Inferior parietal cortex (tissue), 1 donor: Measurements from ENCODE around the gene CLEC6A.
"Not testable (repeated sequence)": the region's sequence is repeated elsewhere in the genome, so short reads cannot be mapped to it uniquely, and the experiment has no call there.

Experiments used
- DNase-seq: peaks from one replicate; pipeline ENCODE4 v3.0.0-alpha.2; 2016; ENCODE audit errors: extremely low spot score

Gene CLEC6A

DNA sequence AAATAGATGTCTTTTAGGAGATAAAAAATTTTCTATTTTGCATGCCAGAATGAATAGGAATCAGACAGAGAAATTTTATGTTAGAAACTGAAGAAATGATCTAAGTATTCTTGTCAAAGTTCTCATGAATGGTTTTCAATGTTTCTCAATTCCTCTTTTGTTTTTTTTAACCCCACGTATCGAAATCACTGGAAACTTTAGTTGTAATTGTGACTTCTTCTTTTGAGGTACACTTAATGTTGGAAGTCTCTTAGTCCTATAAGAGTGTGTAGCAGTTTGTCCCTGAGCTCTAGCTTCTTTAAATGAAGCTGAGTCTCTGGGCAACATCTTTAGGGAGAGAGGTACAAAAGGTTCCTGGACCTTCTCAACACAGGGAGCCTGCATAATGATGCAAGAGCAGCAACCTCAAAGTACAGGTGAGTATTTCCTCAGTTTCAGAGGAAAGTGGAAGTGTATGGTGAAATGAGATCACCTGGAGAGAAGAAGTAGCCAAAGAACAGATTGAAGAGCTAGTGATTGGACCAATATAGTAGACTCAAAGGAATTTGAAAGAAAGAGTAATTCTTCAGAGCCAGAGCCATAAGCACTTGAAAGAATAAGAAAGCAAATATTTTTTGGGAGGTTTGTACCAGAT lies at the start of gene CLEC6A:
CLEC6A (plus strand) TSS at position 236 of the 634 bp plus-strand sequence; CDS start at position 386, 150 bp downstream.
- no peak for DNase-seq

DNA sequence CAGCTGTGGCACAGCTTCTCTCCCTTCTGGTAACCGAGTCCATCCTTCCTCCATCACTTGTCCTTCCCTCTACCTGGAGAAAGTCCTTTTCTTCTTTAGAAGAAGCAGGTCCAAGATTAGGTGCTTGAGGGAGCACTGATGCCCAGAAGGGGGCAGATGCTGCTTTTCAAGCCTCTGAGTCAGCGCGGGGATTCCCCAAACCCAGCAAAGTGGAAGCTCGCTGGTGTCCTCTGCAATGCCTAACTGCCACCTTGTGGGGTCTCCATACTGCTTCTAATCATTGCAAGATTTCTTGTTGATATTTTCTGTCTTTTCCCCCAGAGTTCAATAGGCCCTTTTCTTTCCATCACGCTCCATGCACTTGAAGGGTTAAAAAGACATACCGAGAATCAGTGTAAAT lies 36.2 kb upstream of the CLEC6A start:
- not testable (repeated sequence) for DNase-seq

DNA sequence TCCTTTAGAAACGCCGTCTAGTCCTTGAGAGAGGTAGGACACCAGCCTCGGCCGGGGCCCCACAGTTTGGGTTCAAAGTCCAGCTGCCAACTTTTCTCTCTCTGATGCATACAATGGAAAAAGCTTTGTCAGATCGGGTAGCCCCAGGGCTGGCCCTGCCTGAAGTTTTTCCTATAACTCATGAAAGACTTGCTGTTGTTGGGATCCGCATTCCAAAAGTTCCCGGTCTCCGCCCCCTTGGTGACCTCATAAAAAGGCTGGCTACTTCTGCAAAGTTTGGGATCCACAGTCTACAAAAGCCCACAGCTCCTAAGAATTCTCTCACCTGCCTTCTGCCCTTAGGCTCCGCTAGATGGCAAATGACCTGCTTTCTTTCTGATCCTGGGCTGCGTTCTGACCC lies 35.3 kb upstream of the CLEC6A start:
- DNase-seq: no peak

DNA sequence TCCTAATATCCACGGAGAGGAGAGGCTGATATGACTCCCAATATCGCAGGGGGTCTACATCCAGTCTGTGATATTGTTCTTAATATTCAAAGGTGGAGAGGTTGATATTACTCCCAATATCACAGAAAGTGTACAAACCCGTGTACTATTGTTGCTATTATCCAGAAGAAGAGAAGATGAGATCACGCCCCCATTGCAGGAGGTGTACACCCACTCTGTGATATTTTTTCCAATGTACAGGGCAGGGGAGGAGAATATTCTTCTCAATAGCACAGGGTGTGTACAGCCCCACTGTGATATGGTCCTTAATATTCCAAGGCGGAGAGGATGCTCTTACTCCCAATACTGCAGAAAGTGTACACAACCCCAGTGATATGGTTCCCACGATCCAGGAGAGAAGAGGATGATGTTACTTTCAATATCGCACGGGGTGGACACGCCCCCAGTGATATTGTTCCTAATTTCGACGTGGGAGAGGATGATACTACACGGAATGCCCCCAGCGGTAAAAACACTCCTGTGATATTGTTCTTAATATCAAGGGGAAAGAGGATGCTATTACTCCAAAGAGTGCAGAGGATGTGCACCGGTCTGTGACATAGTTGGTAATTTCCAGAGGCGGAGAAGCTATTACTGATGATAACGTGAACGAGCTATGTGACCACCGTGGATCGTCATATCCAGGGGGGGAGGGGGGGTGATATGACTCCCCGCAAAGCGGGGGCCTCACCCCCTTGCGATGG lies 11.1 kb upstream of the CLEC6A start:
- not testable (repeated sequence) for DNase-seq

DNA sequence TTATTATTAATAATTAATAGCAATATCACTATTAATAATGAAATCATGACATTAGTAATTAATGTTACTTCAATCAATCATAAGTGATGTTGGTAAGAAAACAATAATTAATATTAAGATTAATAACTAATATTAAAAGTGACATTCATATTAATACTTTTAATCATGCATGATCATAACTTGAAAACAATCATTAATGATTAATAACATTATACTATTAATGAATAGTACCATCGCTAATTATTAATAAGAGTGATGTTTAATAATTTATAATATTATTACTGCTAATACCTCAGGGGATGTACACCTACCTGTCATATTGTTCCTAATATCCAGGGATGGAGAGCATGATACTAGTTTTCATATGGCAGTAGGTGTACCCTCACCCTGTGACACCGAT lies 10.0 kb upstream of the CLEC6A start:
- no peak for DNase-seq

DNA sequence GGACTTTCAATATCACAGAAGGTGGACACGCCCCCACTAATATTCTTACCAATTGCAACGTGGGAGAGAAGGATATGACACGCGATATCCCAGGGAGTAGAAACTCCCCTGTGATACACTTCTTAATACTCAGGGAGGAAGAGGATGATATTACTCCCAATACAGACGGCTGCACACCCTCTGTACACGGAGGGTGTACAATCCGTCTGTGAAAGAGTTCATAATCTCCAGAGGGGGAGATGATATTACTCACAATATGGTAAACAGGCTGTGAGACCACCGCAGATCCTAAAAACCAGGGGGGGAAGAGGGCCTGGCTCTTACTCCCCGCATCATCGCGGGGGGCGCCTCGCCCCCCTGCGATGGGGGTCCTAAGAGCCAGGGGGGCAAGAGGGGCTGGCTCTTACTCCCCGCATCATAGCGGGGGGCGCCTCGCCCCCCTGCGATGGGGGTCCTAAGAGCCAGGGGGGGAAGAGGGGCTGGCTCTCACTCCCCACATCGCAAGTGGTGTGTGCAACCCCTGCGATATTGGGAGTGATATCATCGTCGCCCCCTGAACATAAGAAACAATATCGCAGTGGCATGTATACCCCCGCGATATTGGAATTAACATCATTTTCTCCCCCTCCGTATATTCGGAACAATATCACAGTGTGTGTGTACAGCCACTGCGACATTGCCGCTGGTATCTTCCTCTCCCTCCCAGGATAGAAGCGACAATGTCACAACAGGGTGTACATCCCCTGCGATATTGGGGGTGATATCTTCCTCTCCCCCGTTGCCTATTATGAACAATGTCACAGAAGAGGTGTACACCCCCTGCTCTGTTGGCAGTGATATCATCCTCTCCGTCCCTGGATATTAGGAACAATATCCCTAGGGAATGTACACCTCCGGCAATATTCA lies 8.9 kb upstream of the CLEC6A start:
- no peak for DNase-seq

DNA sequence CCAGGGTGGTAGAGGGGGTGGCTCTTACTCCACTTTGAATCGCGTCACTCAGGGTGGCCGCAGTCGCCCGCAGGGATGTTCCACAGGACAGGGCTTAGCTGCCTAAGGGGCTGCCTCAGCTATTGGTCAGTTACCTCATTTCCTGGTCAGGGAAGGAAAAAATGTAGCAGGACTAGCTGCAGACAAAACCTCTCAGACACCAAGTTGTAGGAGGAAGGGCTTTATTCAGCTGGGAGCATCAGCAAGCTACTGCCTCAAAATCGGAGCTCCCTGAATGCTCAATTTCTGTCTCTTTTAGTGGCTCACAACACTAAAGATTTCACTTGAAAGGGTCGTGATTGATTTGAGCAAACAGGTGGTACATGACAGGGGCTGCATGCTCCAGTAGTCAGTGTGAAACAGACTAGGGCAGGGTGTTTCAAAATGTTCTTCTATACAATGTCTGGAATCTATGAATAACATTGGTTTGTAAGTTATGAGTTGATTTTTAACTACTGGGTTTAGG lies 6.4 kb upstream of the CLEC6A start:
- DNase-seq: no peak

DNA sequence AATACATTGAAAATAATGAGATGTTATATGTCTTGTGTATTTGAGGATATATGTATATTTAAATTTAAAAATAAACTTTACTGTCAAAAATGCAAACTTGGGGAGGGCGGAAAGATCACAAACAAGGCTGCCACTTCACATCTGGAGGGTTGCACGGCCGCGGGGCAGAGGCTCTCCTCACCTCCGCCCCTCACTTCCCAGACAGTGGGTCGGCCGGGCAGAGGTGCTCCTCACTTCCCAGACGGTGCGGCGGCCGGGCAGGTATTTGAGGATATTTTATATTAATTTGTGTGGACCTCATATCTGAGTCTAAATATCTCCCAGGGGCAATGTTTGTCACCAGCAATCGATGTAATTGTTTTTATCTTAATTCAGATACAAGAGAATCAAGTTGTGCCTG lies 3.7 kb upstream of the CLEC6A start:
- DNase-seq: no peak

DNA sequence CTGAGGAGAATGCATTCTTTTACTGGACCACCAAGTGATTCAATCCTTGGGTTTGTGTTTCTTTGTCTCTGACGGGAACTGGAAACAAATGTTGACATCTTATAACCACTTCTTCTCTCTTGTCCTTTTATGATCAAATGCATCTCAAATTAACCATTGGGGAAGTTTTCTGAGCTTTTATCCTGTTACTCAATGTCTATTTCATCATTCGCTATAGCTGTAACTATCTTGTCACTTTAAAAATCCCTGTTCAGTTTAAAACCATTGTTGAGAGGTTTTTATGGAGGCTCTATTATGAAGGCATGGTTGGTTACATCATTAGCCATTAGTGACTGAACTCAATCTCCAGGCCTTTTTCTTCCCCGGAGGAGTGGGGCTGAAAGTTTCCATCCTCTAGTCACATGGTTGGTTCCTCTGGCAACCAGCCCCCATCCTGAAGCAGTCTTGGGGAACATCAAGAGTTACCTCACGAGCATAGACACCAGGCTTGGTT lies 2.7 kb upstream of the CLEC6A start:
- DNase-seq: no peak

DNA sequence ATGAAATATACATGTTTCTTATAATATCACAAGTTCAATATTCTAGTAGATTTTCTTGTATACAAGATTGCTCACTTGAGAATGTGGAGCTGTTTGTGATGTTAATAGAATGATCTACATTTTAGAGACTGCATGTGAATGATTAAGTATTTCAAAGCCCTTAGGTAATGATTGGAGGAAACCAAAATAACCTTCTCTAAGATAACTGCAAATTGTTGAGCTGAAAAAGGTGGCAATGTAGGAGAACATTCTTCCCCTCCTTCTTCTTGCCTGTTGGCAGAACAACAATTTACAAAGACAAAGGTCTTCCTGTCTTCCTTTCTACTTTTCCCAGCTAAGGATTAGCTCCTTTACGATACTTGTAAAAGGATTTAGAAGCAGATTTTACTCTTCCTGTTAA lies 2.0 kb upstream of the CLEC6A start:
- no peak for DNase-seq

DNA sequence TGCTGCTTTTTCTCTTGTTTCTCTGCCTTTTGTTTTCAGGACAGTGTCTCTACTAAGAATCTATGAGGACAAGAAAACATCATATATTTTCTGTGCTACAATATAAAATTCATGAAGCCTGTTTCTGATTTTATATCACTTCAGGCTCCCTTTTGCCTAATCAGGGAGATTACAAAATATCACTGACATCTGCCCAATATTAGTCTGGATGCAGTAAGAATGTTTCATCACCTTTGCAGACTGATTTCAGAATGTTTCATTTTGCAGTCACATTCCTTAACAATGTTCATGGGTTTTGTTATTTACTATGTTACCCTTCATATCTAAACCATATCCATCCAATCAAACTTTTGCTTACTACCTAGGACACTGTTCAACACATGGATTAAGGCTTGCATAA lies 491 bp upstream of the CLEC6A start:
- DNase-seq: no peak

DNA sequence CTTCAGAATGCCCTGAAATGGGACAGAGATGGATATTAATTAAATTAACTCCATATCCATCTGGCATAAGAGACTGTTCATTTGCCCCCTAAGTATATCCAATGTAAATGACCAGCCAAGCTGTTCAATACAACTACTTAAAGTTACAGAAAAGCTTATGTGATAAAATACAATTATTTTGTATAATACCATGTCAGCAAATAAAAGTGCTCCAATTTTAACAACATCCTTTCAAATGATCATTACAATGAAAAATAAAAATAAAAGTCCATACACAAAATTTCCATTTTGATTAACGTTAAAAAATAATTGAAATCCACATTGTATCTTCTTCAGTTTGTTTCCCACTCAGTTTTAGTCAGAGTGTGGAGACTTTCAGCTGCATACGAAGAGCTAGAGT lies 5.7 kb downstream of the CLEC6A start:
- DNase-seq: no peak

DNA sequence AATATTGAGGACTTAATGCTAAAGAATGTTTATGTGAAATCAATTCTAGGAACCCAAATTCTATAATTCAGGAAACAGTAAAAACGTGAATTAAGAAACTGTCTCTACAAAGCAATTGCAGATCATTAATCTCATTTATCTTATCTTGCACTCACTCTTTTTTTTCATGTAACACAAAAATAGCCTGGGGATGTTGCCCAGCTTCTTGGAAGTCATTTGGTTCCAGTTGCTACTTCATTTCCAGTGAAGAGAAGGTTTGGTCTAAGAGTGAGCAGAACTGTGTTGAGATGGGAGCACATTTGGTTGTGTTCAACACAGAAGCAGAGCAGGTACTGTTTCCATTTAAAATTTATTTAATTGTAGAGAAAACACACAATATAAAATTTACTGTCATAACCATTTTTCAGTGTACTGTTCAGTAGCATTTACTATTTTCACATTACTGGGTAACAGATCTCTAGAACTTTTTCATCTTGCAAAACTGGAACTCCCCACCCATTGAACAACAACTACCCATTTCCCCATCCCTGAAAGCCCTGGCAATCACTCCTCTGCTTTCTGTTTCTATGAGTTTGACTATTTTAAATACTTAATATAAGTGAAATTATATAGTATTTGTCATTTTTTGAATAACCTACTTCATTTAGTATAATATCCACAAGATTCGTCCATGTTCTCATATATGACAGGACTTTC lies 9.7 kb downstream of the CLEC6A start:
- DNase-seq: no peak

DNA sequence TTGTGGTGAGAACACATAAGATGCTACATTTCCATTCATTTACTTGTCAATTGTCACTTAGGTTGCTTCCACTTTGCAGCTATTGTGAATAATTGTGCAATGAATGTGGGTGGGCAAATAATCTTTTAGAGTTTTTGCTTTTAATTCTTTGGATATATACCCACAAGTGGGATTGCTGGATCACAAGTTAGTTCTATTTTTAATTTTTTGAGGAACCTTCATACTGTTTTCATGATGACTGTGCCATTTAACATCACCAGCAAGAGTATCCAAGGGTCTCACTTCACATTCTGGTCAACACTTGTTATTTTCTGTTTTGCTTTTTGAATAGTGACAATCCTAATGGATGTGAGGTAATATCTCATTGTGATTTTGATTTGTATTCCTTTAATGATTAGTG lies 10.5 kb downstream of the CLEC6A start:
- DNase-seq: no peak

DNA sequence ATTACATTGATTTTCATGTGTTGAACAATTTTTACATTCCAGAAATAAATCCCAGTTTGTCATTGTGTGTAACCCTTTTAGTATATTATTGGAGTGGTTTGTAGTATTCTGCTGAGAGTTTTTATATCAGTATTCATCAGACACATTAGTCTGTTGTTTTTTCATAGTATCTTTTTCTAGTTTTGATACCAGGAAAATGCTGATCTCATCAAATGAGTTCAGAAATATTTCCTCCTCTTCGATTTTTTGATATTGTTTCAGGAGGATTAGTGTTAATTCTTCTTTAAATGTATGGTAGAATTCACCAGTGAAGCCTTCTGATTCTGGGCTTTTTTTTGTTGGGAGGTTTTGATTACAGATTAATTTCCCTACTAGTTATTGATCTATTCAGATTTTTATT lies 15.3 kb downstream of the CLEC6A start:
- no peak for DNase-seq

DNA sequence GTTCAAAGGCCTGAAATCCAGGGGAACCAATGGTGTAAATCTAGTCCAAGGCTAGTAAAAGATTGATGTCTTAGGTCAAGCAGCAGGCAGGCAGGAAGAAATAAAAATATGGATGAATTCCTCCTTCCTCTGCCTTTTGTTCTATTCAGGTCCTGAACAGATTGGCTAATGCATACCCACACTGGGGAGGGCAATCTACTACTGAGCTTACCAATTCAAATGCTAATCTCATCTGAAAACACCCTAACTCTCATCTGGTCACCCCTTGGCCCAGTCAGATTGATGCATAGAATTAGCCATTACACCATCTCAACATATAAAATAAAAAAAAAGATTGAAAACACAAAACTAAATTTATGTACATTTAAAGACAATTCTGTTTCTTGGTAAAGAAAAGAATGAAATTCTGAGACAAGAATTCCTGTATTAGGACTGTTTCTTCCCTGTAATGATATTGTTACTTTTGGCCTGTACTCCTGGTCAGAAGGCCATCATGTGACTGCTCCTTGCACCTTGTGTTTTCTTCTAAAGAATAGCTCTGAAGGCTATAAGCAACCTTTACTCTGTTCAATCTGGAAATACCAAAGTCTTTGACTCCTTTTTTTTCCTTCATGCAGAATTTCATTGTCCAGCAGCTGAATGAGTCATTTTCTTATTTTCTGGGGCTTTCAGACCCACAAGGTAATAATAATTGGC lies 19.9 kb downstream of the CLEC6A start:
- DNase-seq: no peak

DNA sequence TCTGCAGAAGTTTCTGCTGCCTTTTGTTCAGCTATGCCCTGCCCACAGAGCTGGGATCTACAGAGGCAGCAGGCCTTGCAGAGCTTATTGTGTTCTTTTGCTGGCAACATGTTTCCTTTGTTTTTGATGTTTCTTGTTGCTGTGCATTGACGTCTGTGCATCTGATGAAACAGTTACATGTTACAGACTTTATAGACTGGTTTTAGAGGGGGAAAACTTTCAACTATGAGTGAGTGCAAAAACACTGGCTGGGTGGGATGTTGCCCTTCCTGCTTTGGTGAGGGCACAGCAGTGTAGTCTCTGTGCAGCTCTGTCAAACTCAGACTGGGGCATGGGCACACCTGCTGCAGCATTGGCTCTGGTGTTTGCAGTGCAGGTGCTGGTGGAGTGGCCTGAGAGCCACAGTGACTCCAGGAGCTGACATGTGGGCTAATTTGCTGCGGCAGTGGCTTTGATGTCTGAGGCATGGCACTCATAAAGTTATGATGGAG lies 26.9 kb downstream of the CLEC6A start:
- no peak for DNase-seq

DNA sequence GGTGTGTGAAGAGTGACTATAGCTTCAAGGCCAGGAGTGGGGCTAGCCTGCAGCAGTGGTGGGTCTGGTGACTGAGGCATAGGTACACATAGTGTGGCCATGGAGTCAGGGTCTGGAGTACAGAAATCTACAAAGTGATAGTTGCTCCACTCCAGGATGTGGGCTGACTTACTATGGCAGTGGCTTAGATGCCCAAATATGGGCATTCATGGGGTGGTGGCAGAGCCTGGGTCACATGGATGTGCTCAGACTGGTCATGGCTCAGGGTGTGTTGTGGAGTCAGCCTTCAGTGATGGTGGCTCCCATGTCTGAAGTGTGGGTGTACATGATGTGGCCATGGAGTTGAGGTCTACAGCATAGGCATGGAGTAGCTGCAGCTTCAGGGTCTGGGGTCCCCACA lies 27.3 kb downstream of the CLEC6A start:
- DNase-seq: no peak

DNA sequence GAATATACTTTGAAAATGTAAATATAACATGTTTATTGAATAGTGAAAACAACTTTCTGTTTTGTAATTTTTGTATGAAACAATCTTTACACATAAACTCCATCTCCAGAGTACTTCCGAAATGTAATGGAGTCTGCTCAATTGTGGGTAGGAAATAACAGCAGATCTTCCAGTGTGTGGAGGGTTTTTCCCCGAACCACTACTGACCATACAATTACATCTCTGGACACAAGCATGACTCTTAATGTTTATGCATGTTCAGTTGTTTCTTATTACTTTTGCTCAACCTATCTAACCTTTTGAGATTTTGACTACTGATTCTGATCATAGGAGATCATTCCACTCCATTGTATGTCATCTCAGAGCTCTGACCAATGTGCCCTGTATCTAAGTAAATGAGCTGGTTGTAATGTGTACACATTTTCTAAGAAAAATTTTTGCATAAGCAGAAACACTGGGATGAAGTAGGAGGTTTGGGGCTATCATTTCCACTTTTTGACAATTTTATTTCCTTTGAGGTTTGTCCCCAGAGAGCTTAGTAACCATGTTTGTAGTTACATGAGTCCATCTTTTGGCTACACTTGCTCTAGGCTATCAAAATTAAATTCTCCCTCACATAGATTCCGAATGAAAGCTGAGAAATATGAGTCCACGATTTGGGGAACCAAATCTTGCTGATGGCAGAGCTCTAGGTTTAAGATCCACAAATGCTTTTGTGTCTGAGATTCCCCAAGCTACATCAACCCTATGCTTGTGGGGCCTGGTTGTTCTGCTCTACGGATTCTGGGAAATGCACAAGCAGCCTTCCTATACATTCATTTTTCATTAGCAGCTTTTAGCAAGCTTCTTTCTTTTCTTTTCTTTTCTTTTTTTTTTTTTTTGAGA lies 36.1 kb downstream of the CLEC6A start:
- no peak for DNase-seq

DNA sequence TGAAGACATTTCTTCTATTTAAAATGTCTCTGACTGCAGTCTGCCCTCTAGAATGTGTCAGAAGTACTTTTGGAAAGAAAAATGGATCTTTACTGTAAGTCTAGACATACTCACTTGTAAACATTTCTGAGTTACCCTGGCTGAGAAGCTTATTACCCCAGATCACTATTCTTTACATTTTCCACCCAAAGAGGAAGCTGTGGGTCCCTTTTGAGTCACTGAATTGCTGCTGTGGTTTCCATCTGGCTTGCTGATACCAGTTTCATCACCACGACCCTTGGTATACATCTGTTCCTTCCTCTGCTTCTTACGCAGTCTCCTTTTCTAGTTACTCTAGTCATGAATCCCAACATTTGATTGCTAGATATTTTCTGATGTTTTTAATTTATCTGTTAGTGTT lies 37.3 kb downstream of the CLEC6A start:
- peak; percentile 17 for DNase-seq
